COLO668 (cell line): Measurements from ENCODE around the gene ATG3.
"Not testable (repeated sequence)": the region's sequence is repeated elsewhere in the genome, so short reads cannot be mapped to it uniquely, and the experiment has no call there.

Experiments
- DNase-seq: peaks from one replicate; lab custom pipeline; 2025; ENCODE audit not compliant: unreplicated experiment; lab: John Stamatoyannopoulos, UW

The ATG3 gene

DNA sequence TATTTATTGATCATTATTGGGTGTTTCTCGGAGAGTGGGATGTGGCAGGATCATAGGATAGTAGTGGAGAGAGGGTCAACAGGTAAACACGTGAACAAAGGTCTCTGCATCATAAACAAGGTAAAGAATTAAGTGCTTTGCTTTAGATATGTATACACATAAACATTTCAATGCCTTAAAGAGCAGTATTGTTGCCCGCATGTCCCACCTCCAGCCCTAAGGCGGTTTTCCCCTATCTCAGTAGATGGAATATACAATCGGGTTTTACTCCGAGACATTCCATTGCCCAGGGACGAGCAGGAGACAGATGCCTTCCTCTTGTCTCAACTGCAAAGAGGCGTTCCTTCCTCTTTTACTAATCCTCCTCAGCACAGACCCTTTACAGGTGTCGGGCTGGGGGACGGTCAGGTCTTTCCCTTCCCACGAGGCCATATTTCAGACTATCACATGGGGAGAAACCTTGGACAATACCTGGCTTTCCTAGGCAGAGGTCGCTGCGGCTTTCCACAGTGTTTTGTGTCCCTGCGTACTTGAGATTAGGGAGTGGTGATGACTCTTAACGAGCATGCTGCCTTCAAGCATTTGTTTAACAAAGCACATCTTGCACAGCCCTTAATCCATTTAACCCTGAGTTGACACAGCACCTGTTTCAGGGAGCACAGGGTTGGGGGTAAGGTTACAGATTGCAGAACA lies 2.6 kb upstream of the ATG3 start:
- not testable (repeated sequence) for DNase-seq

DNA sequence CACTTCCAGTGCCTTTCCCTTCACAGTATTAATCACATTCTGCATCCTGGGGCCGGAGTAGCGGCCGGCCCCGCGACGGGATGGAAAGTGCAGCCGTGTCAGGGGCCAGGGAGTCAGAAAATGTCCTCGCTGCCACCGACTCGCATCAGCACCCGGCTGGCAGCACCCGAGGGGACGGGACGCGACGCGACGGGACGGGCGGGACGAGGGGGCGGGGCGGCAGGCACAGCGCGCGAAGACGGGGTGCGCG lies 353 bp downstream of the ATG3 start:
- DNase-seq, result peak; percentile 80

DNA sequence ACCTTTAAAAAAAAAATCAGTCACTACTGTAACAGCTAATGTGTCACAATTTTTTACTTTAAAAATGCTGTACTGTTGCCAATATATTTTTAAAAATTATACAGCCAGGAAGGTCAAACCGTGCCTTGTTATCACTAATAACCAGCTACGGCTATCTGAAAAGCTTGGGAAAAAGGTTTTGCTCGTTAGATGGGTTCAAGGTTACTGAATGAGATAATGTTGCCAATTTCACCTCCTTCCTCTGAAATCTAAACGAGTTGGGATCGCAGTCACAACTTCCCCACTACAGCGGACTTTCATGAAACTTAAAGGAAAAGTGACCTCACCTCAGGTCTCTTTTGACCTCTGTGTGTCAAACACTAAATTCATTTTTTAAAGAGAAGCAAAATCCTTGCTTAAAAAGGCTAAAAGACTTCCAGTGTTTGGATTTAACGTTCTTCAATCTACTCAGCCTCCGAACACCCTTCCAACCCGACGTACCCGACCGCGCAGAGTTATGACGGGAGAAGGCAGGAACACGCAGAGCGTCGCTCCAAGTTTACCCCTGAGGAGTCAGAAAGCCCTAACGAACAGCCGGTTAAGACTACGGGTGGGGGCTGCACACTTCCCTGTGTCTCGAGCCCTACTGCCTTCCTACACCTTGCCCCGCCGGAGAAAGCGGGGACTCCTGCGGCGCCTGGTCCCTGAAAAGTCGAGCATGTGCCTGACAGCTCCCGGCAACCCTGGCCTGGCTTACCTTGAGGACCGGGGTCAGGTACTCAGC lies 860 bp downstream of the ATG3 start:
- peak; percentile 64 for DNase-seq

DNA sequence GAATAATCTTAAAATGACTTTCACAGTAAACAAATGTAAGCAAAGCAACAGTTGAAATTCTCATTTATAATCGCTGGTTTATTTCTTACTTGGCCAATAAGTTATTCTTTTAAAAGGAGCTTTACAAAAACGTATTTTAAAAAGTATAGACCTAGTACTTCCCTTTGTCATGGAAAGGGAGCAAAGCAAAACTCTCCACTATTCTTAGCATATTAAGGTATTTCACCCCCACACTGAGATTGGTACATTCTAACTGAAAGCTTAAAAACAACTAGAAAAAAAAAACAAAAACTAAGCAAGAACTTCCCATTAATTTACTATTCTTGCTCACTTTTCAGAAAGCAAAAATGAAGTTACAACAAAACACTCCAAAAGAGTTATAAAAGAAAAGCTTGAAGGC lies 1.5 kb downstream of the ATG3 start:
- DNase-seq, result no peak

DNA sequence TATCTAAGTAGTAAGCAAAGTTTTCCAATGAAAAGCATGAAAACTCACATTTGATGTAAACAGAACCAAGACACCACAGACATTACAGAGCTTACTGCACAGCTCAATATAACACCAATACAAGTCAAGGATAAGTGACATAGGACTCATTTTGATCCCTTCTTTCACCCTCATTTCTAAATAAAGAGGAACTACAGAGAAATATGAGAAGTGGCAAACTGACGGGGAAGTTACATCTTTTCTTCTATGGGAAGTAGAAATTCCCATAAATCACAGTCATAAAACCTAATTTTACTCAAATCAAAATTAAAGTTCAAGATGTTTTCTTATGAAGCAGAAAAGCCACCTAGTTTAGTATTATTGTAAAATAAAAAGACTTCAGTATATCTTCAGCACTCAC lies 3.8 kb downstream of the ATG3 start:
- DNase-seq, result no peak

DNA sequence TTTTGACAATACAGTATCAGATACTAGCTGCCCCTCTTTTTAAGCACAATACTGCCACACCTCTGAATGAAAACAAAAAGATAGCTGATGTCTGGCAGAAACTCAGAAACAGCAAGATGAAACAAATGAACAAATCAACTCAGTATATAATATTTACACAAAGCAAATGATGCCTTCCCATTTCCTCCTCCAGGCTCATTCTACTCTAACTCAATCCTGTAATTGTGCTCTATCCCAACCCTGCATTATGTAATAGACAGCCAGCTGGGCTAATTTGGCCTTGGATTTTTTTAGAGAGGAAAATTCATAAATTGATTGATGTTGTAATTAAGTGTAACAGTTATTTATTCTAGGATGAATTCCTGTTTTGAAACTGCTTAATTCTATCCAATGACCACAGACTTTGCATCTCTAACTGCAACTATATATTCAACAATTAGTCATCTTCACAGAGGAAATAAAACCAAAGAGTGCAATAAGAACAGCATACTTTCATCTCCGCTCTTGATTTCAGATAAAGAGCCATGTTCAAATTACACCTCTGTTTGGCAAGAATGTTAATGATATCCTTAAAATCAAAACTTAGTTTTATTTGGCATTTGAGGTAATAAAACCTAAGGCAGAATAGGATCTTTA lies 6.1 kb downstream of the ATG3 start:
- no peak for DNase-seq

DNA sequence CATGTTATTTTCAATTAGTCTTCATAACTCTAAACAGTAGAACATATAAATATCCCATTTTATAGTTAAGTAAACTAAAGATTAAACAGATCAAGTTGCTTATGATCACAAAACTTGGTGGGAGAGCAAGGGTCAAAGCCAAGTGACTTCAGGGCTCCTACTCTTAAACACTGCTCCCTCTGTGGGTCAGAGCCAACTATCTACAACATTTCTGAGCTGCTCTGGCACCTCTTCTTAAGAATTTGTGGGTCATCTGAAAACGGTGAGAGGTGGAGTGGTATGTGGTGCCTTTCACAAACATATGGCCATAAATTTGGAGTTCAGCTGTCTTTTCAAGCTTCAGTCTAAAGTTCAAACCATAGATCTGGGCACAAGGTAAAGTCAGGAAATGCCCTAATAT lies 10.9 kb downstream of the ATG3 start:
- DNase-seq, result no peak

DNA sequence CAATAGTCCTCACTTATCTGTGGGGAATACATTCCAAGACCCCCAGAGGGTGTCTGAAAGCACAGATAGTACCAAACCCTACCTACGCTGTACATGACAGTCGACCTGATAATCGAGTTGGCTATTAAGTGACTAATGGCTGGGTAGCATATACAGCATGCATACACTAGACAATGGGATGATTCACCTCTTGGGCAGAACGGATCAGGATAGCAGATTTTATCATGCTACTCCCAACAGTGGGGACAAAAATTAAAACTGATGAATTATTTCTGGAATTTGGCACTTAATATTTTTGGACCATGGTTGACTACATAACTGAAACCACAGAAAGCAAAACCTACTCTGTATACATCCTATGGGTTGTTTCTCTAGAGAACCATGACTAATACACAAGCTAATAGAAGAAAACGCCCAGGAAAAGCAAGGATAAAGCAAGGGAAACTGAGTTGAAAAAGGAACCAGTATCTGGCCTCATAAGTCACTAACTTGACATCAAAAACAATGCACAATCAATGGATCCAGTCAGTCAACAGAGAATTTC lies 15.5 kb downstream of the ATG3 start:
- no peak for DNase-seq

DNA sequence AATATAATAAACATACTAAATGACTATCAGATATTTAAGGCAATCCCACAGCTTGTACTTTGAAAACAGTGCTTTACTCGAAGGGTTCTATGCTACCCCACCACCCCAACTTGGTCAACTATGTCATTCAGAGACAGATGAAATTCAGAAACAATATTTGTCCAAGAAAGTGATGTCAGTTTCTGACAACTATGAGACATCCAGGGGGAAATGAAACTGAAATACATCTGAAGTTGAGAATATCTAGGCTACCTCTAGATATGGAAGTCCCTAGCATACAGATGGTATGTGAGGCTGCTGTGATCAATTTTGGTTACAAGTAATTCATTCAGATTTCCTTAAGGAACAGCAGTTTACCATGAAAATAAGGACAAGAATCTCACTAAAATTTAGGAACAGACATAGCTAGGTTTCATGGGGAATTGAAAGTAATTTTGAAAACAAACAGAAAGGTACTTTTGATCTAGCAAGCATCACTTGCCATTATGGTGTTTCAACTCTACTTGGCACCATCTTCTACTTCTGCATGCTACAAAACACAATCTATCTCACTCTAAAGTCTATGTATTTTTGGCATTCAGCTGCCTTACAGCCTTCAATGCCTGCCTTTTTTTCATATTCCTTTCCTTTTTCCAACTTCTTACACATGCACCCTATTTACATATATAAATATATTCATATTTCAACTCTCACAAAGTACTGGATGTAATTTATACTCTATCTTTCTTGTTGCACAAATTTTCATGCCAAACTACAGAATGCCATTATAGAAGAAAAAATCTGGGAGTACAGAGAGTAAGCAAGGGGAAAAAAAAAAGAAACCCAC lies 21.7 kb downstream of the ATG3 start:
- DNase-seq, result no peak

DNA sequence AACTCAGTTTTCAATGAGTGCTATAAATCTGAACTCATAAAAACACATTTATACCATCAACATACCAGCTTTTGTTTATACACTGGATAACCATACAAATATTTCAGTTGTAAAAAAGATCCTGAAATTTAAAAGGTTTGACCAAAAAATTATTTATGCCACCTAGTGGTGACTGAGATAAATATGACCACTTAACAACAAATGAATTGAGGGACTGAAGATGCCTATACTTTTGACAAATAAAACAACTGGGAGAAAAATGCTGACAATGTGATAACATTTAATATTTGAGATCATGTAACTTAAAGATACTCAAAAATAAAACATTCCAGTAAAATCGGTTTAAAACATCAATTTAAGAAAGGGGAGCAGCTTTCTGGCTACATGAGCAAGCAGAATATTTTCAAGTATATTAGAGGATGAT lies 30.4 kb downstream of the ATG3 start:
- no peak for DNase-seq

DNA sequence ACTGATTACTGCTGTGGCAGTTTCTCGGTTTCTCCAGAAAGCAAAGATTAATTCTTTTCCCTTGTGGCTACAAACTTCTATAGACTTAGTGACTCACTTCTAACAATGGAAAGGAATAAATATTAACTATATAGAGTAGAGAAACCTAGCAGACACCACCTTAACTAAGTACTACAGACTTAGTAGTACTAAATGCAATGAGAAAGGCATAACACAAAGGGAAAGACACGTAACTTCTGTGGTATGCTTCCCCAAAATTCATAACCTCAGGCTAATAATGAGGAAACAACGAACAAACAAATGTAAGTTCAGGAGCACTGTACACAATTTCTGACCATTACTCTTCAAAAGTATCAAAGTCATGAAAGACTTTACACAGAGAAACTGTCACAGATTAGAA lies 31.2 kb downstream of the ATG3 start:
- no peak for DNase-seq

DNA sequence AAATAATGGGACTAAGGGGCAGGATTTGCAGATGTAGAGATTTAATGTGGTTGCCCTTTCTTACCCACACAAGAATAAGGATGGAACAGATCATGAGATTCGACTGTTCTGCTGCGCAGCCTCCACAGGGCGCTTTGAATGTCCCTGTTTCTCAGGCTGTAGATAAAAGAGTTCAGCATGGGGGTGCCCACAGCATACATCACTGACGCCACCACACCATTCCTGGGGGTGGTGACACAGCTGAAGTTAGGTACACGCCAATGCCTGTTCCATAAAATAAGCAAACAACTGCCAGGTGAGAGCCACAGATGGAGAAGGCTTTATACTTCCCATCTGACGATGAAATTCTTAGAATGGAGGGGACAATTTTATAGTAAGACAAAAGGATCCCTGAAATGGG lies 37.6 kb downstream of the ATG3 start:
- not testable (repeated sequence) for DNase-seq

DNA sequence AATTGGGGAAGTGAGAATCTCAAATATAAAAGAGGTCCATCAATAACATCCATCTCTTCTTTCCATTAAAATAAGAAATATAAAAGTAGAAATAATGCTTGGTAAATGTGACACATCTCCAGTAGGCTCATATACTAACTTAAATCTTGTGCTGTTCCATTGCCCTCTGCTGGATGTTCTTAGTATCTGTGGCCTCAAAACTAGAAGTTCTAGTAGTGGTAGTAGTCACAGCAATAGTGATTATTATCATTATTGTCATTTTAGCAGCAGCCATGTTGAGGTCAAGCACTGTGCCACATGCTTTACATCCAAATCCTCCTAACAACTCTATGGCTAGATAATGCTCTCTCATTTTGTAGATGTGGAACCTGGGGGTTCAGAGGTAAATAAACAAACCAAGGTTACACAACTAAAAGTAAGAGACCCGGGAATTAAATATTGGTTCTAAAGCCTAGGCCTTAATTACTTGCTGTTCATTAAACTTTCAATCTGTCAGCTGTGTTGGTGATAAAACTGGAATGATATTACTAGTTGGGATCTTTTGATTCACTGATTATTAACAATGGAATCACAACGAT lies 42.2 kb downstream of the ATG3 start:
- peak; percentile 2 for DNase-seq

DNA sequence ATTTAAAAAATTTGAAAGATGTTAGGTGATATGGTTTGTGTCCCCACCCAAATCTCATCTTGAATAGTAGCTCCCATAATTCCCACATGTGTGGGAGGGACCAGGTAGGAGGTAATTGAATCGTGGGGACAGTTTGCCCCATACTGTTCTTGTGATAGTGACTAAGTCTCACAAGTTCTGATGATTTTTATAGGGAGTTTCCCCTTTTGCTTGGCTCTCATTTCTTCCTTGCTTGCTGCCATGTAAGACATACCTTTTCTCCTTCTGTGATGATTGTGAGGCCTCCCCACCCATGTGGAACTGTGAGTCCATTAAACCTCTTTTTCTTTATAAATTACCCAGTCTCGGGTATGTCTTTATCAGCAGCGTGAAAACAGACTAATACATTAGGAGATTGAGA lies 42.8 kb downstream of the ATG3 start:
- not testable (repeated sequence) for DNase-seq

DNA sequence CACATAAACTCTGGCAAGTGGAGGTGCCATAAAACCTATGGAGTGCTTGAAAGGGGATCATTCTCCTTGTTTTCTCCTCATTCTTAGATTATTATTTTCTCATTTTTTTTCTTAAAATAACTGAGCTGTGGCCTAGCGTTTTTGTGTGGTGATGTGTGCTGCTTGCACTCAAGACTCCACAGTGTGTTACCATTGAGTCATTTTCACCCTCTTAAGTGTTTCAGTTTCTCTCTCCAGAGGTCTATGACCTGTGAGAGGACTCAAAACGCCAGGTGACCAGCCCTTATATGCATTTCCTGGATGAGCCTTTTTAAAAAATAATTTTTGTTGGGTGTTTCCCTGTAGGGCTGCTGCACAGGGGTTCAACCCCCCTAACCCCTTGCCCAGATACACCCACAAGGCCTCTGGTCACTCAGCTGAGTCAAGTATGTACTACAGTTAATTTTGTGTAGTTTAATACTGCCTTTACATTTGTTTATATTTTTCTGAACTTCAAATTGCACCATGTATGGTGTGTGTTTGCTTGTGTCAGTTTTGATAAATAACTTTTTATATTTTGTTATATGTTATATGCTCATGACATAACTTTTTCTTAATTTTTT lies 47.1 kb downstream of the ATG3 start:
- no peak for DNase-seq

DNA sequence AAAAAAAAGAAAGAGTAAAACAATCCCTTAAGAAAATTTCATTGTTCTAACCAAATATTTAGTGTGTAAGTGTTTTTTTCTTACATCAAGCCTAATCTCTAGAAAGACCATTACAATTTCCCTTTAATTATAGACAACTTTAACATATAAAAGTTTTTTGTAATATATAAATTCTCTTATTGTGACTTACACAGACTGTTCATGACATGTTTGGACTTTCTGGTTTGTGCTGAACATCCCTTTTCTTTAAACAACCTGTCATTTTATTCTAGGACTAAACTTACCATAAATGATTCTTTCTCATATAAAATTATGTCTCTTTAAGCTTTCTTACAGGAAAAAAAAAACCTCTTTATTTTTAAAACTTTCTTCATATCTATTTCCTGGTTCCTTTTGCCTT lies 49.4 kb downstream of the ATG3 start:
- no peak for DNase-seq

DNA sequence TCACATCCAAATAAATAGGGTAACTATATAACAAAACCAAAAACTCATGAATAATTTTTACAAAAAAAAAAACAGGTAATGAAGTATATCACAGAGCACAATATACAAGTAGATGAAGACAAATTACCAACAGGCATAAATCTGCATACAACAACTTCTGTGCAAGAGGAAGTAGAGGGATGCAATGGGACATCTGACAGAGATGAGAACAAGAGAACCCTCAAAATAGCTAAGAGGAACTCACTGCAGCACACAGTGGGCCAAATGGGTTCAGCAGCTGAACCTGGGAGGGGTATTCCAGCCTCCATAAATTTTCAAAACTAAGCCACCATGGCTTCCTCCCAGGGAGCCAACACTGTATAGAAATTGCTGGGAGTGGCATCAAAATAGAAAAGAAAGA lies 52.9 kb downstream of the ATG3 start:
- DNase-seq, result no peak

DNA sequence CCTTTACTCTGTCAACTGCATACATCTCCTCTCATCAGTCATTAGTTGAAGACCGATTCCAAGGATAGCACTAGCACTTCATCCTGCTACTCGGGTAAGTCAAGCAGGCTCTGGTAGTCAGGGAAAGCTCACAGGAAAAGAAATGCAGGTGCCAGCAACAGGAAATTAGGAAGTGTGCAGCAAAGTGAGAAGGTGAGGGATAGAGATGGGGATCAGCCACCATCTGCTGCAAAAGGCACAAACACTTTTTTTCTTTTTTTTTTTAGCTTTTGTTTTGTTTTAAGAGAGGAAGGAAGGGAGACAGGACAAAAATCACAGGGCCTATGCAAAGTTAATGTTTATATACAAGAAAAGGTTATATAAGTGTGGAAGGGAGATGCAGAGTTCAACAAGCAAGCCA lies 53.5 kb downstream of the ATG3 start:
- no peak for DNase-seq

DNA sequence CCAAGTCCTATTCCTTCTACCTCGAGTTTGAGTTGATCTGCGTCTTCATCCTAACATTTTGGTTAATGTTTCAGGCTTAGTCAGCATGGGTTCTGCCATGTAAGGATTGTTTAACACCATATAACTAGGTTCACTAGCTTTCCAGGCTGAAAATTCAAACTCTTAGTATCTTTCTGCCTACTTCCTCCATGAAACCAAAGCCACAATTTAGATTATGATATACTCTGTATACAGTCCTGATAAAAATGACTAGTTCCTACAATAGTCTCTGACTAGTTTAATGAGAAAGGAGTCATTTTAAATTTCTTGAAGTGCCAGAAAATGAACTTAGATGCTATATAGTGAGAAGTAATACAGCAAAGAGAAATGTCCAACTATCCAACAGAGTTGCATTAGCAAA lies 55.9 kb downstream of the ATG3 start:
- no peak for DNase-seq

DNA sequence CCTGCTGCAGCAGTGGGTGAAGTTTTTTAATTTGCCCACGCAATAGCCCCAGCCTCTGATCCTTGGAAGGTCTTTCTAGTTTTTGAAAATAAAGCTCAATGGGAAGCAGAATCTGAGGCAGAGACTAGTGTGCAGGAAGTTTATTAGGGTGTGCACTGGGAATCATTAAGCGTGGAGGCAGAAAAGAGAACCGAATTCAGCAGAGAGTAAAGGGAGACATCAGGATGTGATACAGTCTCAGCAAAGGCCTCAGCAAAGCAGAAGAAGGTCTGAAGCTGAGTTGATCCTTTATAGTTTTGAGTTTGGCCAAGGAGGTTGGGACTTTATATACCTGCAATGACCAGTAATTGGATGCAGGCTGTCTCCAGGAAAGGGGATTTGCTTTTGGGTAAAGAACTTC lies 57.6 kb downstream of the ATG3 start:
- DNase-seq, result no peak
